Measurements from ENCODE around the gene EMID1.

DNA sequence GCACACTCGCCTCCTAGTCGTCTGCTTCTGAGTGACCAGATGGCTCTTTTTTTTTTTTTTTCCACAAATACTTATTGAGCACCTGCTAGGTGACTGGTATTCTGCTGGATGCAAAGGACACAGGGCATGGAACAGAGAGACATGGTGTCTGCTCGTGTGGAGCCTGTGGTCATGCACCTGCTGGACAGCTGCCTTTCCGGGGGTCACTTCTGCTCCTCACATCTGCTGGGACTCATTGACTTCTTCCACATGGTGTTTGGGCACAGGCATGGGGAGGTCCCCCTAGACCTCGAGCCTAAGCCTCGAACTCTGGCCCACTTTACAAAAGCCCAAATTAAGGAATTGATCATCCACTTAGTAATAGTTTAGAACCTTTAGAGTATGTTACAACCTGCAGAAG is 39.5 kb upstream of the EMID1 start:
- TF ChIP-seq POLR2A (IDR thresholded peaks at IDR 0.05): no peak
- TF ChIP-seq, protein P1, sequence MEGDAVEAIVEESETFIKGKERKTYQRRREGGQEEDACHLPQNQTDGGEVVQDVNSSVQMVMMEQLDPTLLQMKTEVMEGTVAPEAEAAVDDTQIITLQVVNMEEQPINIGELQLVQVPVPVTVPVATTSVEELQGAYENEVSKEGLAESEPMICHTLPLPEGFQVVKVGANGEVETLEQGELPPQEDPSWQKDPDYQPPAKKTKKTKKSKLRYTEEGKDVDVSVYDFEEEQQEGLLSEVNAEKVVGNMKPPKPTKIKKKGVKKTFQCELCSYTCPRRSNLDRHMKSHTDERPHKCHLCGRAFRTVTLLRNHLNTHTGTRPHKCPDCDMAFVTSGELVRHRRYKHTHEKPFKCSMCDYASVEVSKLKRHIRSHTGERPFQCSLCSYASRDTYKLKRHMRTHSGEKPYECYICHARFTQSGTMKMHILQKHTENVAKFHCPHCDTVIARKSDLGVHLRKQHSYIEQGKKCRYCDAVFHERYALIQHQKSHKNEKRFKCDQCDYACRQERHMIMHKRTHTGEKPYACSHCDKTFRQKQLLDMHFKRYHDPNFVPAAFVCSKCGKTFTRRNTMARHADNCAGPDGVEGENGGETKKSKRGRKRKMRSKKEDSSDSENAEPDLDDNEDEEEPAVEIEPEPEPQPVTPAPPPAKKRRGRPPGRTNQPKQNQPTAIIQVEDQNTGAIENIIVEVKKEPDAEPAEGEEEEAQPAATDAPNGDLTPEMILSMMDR (IDR thresholded peaks at IDR 0.05): no peak

Measured in testis (tissue), 2 donors.